ENCODE results near the gene TRAF1.

- TF ChIP-seq CTCF (IDR thresholded peaks at IDR 0.05) (no peak), EZH2 (IDR thresholded peaks at IDR 0.05; ENCODE audit: borderline replicate concordance, insufficient read depth, low read depth, low read length, poor library complexity, severe bottlenecking) (no peak)
Measured at GRCh38 chr9:120860083-120860482, 66.5 kb downstream of the TRAF1 start.

Data from B cell (primary cell).